Astrocyte (in vitro differentiated cells and primary cell): ENCODE measurements around the gene LYRM4.

ENCODE experiments used
- EZH2 ChIP-seq: IDR thresholded peaks from 2 replicates; pipeline ENCODE4 v1.6.1; 2012; ENCODE audit warnings: mild to moderate bottlenecking, low read length, inconsistent platforms; ENCODE audit not compliant: insufficient read depth
- TF ChIP-seq, protein P1 (sequence below): IDR thresholded peaks from 2 replicates; pipeline ENCODE4 v1.5.1; 2011; ENCODE audit warnings: low read depth, mild to moderate bottlenecking, inconsistent platforms, low read length, moderate library complexity; ENCODE audit not compliant: insufficient read depth

GRCh38 chr6:5063617-5064016, 197.1 kb downstream of the LYRM4 start:
- TF ChIP-seq, protein P1, sequence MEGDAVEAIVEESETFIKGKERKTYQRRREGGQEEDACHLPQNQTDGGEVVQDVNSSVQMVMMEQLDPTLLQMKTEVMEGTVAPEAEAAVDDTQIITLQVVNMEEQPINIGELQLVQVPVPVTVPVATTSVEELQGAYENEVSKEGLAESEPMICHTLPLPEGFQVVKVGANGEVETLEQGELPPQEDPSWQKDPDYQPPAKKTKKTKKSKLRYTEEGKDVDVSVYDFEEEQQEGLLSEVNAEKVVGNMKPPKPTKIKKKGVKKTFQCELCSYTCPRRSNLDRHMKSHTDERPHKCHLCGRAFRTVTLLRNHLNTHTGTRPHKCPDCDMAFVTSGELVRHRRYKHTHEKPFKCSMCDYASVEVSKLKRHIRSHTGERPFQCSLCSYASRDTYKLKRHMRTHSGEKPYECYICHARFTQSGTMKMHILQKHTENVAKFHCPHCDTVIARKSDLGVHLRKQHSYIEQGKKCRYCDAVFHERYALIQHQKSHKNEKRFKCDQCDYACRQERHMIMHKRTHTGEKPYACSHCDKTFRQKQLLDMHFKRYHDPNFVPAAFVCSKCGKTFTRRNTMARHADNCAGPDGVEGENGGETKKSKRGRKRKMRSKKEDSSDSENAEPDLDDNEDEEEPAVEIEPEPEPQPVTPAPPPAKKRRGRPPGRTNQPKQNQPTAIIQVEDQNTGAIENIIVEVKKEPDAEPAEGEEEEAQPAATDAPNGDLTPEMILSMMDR: no peak
- no peak for TF ChIP-seq EZH2
